GM18870 (cell line): ENCODE data around the gene FAM167B.
"Not testable (repeated sequence)": the region's sequence is repeated elsewhere in the genome, so short reads cannot be mapped to it uniquely, and the experiment has no call there.

ENCODE experiments used
- ATAC-seq: cut with Tn5 transposase; IDR thresholded peaks from one replicate; pipeline ENCODE4 v1.9.1; 2021; ENCODE audit warnings: moderate library complexity; ENCODE audit not compliant: unreplicated experiment

The FAM167B gene

DNA sequence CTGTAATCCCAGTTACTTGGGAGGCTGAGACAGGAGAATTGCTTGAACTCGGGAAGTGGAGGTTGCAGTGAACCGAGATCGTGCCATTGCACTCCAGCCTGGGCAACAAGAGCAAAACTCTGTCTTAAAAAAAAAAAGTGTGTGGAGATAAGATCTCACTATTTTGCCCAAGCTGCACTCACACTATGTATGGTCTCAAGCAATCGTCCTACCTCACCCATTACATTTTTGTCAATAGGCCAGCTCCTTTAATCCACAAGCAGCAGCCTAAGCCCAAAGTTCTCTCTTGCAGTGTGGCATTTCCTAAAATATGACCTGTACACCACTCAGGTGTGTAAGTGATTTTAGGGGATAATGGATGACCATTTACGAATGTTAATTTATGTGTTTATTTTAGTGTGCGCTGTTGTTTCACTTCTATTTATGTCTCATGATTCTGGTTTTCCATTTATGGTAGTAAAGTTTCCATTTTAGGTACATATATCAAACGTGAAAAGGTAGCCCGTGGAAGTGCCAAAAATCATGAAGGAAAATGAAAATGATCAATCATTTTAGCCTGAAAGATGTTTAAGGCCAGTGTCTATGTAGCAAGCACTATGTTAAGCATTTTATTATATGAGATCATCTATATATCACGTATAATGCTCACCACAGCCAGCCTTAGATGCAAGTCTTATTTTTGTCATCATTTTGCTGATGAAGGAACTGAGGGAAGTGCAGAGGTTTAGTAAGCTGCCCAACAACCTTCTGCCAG, 9.6 kb downstream of the FAM167B start:
- ATAC-seq, result no peak

DNA sequence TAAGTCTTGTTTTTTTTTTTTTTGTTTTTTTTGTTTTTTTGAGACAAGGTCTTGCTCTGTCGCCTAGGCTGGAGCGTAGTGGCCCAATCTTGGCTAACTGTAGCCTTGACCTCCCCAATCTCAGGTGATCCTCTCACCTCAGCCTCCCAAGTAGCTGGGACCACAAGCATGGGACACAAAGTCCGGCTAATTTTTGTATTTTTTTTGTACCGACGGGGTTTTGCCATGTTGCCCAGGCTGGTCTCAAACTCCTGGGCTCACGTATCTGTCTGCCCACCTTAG, 10.1 kb downstream of the FAM167B start:
- no peak for ATAC-seq

DNA sequence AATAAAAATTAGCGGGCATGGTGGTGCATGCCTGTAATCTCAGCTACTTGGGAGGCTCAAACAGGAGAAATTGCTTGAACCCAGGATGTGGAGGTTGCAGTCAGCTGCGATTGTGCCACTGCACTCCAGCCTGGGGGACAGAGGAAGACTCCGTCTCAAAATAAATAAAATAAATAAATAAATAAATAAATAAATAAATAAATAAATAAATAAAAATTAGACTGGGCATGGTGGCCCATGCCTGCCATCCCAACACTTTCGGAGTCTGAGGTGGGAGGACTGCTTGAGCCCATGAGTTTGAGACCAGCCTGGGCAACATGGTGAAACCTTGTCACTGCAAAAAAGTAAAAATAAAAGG, 16.2 kb downstream of the FAM167B start:
- not testable (repeated sequence) for ATAC-seq

DNA sequence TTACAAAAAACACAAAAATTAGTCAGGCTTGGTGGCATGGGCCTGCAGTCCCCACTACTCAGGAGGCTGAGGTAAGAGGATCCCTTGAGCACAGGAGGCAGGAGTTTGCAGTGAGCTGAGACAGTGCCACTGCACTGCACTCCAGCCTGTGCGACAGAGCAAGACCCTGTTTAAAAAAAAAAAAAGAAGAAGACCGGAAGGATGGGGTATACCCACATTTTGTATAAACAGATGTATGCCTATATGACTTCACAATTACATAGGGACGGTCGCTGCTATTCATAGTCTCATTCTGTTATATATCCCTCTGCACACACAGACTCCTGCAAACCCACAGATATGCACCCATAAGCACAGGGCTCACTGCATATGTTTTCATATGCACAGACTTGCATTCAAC, 16.7 kb downstream of the FAM167B start:
- no peak for ATAC-seq

DNA sequence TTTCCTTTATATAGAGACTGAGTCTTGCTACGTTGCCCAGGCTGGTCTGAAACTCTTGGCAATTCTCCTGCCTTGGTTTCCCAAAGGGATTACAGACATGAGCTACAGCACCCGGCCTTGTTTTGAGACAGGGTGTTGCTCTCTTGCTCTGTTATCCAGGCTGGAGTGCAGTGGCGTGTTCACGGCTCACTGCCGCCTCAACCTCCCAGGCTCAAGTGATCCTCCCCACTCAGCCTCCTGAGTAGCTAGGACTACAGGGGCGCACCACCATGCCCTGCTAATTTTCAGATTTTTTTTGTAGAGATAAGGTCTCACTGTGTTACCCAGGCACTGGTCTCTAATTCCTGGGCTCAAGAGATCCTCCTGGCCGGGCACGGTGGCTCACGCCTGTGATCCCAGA, 18.8 kb downstream of the FAM167B start:
- ATAC-seq, result no peak

DNA sequence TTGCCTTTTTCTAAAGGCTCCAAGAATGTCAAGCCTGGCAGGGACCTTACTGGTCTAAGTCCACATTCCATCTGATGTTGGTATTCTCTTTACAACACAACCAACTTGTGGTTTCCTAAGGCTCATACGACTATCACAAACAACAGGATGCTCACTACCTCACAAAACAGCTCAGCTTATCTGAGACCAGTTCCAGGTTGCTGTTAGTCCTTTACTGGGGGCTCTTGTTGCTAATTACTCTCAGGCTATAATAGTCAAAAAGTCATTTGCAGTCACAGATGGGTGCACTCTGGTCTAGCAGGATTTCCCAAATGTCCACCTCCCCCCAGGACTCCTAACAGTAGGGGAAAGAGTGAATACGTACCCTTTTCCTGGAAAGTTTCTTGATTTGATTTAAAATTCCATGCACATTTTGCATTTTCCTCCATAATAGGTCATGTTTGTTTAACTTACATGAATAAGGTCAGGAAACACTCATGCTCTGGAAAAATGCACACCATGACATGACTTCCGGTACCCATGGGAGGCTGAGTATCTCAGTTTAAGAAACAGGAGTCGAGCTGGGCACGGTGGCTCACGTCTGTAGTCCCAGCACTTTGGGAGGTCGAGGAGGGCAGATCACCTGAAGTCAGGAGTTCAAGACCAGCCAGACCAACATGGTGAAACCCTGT, 20.0 kb downstream of the FAM167B start:
- ATAC-seq, result no peak

DNA sequence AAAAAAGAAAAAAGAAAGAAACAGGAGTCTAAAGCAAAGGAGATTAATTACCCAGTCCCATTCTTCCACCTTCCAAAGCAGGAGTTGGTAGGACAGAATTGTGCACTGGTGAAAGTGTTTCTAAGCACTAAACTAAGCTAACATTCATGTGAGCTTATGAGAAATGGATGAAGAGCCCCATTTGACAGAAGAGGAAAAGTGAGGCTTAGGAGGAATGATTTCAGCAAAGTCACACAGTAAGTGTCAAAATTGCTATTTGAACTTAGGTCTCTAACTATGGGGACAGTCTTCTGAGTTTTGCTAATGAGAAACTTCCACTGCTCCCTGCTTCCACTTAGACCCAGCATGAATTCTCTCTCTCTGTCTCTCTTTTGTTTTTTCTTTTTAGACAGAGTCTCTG, 22.7 kb downstream of the FAM167B start:
- no peak for ATAC-seq

DNA sequence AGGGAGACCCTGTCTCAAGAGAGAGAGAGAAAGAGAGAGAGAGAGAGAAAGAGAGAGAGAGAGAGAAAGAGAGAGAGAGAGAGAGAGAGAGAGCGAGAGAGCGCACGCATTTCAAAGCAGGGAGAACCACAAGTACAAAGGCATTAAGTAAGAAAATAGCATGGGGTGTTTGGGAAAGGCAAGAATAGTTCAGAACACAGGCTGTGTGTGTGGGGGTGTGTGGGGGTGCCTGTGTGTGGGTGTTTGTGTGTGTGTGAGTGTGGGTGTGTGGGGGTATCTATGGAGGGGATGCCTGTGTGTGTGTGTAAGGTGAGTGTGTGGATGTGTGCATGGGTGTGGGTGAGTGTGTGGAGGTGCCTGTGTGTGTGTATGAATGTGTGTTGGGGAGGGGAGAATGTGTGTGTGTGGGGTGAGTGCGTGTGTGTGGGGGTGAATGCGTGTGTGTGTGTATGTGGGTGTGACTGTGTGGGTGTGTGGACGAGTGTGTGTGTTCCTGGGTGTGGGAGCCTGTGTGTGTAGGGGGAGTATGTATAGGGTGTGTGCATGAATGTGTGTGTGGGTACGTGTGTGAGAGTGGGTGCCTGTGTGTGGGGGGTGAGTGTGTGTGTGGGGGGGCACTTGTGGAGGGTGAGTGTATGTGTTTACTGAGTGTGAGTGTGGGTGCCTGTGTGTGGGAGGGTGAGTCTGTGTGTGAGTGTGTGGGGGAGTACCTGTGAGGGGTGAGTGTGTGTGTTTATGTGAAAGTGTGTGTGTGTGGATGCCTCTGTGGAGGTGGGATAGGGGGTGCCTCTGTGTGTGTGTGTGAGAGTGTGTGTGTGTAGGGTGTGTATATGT, 25.8 kb downstream of the FAM167B start:
- ATAC-seq, result no peak

DNA sequence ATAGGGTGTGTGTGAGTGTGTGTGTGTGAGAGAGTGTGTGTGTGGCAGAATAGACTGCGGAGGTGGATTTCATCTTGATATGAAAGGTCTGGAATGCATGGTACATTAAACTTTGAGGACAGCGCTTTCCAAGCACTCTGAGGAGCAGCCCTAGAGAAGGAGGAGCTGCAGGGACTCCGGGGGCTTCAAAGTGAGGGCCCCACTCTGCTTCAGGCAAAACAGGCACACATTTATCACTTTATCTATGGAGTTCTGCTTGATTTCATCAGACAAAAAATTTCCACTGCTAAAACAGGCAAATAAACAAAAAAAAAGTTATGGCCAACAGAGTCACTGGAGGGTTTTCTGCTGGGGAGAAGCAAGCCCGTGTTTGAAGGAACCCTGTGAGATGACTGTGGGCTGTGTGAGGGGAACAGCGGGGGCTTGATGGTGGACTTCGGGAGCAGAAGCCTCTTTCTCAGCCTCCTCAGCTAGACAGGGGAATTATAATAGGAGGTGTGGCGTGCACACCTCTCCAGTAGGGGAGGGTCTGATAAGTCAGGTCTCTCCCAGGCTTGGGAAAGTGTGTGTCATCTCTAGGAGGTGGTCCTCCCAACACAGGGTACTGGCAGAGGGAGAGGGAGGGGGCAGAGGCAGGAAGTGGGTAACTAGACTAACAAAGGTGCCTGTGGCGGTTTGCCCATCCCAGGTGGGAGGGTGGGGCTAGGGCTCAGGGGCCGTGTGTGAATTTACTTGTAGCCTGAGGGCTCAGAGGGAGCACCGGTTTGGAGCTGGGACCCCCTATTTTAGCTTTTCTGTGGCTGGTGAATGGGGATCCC, 26.6 kb downstream of the FAM167B start:
- ATAC-seq, result no peak

DNA sequence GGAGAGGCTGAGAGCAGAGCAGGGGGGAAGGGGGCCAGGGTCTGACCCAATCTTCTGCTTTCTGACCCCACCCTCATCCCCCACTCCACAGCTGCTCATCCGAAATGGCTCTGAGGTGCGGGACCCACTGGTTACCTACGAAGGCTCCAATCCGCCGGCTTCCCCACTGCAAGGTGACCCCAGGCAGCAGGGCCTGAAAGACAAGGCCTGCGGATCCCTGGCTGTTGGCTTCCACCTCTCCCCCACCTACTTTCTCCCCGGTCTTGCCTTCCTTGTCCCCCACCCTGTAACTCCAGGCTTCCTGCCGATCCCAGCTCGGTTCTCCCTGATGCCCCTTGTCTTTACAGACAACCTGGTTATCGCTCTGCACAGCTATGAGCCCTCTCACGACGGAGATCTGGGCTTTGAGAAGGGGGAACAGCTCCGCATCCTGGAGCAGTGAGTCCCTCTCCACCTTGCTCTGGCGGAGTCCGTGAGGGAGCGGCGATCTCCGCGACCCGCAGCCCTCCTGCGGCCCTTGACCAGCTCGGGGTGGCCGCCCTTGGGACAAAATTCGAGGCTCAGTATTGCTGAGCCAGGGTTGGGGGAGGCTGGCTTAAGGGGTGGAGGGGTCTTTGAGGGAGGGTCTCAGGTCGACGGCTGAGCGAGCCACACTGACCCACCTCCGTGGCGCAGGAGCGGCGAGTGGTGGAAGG, 27.8 kb downstream of the FAM167B start:
- ATAC-seq, result no peak

DNA sequence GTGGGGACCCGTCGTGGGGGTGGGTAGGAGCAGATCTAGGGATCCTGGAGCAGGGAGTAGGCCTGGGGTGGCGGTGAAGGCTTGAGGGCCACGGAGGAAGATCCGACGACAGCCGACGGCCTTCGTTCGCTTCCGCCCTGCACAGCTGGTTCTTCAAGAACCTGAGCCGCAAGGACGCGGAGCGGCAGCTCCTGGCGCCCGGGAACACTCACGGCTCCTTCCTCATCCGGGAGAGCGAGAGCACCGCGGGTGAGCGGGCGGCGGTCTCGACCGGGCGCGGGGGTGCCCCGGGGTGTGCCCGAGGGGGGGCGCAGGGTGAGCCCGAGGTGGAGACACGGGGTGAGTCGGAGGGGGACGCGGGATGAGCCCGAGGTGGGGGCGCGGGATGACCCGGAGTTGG, 28.4 kb downstream of the FAM167B start:
- no peak for ATAC-seq

DNA sequence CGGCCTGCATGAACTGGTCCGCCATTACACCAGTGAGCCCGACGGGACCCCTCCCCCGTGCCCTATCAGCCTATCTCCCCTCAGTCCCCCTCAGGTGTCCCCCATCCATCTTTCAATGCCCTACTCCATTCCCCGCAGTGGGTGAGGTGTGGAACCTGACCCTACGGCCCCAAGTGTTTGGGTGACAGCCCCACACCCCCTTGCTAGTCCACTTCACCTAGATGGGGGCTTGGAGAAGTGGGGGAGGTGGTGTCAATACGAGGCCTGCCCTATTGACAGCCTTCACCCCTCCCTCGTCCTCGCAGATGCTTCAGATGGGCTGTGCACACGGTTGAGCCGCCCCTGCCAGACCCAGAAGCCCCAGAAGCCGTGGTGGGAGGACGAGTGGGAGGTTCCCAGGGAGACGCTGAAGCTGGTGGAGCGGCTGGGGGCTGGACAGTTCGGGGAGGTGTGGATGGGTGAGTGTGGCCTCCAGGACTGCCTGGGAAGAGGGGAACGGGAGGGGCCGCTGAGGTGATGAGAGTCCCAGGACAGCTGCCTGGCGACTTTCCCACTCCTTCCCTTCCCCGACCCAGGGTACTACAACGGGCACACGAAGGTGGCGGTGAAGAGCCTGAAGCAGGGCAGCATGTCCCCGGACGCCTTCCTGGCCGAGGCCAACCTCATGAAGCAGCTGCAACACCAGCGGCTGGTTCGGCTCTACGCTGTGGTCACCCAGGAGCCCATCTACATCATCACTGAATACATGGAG, 29.2 kb downstream of the FAM167B start:
- ATAC-seq, result no peak

DNA sequence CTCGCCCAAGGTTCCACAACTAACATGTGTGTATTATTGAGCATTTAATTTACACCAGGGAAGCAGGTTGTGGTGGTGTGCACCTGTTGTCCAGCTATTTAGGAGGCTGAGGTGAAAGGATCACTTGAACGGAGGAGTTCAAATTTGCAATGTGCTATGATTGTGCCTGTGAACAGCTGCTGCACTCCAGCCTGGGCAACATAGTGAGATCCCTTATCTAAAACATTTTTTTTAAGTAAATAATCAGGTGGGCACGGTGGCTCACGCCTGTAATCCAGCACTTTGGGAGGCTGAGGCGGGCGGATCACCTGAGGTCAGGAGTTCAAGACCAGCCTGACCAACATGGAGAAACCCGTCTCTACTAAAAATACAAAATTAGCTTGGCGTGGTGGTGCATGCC, 37.8 kb downstream of the FAM167B start:
- ATAC-seq, result not testable (repeated sequence)

DNA sequence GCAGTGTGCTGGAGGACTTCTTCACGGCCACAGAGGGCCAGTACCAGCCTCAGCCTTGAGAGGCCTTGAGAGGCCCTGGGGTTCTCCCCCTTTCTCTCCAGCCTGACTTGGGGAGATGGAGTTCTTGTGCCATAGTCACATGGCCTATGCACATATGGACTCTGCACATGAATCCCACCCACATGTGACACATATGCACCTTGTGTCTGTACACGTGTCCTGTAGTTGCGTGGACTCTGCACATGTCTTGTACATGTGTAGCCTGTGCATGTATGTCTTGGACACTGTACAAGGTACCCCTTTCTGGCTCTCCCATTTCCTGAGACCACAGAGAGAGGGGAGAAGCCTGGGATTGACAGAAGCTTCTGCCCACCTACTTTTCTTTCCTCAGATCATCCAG, 38.6 kb downstream of the FAM167B start:
- no peak for ATAC-seq

DNA sequence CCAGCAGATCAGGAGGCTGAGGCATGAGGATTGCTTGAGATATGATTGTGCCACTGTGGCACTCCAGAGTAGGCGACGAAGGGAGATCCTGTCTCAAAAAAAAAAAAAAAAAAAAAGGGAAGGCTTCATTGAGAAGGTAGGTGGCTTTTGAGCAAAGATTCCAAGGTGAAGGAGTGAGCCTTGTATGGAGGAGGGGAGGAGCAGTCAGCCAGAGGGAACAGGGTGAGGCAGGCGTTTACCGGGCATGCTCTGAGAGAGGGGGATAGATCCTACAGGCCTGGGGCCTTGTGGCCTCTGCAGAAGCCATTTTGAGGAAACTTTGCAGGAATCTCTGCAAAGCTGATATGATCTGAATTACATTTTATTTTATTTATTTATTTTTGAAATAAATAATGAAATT, 39.7 kb downstream of the FAM167B start:
- ATAC-seq, result no peak

DNA sequence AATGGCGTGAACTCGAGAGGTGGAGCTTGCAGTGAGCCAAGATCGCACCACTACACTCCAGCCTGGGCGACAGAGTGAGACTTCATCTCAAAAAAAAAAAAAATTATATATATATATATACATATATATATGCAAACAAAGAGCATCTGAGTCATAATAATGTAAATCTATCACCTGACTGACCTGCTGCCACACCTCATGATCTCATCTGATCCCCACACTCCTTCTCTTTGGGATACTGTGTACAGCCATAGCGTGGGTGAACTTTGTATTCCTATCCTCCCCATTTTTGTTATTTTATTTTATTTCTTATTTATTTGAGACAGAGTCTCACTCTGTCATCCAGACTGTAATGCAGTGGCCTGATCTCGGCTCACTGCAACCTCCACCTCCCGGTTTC, 42.2 kb downstream of the FAM167B start:
- no peak for ATAC-seq

DNA sequence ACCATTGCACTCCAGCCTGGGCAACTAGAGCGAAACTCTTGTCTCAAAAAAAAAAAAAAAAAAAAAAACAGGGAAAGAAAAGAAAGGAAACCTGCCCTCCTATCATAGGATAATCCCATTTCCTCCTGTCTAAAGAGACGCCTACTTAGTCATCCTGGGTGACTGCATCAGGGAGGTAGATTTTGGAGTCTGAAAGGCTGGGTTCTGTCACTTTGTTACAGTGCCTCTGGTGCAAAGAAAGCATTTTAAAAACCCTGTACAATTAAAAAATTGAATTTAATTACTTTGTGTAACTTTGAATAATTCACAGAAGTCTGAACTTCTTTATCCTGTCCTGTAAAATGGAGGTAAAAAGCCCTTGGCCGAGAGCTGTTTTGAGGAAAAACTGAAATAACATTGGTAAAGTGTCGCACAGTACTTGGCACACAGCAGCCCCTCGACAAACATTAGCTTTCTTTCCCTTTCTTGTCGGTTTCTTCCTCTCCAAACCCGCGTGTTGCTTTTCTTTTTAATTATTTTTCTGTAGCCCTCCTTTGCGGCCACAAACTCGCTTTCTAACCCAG, 44.2 kb downstream of the FAM167B start:
- no peak for ATAC-seq

DNA sequence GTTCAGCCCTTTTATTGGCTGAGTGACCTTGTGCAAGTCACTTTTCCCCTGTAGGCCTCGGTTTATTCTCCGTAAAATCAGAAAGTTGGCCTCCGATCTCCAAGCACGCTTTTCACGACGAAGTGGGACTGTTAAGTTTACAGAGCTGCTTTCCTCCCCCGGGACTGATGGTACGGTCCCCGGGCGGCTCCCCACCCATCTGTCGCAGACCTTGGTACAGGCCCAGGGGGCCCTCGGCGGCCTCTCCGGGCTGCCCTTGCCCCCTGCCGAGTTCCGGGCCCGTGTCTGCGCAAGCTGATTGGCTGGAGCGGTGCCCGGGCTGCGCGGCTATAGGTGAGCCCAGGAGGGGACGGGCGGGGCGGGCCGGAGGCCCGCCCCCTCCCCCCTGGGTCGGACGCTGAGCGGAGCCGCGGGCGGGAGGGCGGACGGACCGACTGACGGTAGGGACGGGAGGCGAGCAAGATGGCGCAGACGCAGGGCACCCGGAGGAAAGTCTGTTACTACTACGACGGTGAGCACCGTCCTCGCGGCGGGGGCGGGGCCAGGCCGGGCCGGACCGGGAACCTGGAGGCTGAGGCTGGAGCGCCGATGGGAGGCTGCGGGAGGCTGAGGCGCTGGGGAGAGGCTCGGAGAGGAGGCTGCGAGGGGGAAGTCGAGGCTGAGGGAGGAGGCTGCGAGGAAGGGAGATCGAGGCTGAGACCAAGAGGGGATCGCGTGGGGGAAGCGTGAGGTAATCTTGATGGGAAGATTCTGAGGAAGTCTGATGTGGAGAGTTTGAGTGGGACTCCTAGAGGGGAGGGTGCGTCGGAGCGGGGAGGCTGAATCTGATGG, 44.9 kb downstream of the FAM167B start, which contains the start of gene HDAC1:
Gene HDAC1 (plus strand): TSS at position 376 of the 831 bp plus-strand sequence. CDS start 87 bp downstream, at position 463.
- peak; percentile 72 for ATAC-seq

DNA sequence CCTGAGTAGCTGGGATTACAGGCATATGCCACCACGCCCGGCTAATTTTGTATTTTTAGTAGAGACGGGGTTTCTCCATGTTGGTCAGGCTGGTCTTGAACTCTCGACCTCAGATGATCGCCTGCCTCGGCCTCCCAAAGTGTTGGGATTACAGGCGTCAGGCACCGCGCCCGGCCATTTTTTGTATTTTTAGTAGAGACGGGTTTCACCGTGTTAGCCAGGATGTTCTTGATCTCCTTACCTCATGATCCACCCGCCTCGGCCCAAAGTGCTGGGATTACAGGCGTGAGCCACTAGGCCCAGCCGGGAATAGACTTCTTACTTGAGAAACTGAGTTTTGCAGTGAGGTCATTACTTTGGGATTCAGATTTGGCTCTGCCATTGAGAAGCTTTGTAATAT, 51.2 kb downstream of the FAM167B start:
- not testable (repeated sequence) for ATAC-seq
